Colonic mucosa (tissue), 4 donors: Measurements from ENCODE around the gene ZBBX. TPM values are rescaled to one million over a fixed set of nuclear protein-coding genes. Genes with fewer than 3 reads are reported as not detected.

Experiments
- DNase-seq: peaks from one replicate; pipeline ENCODE4 v3.0.0-alpha.2; 2020
- H3K27ac ChIP-seq: fragments of 200-600 bp; one replicate; pipeline ENCODE4 v1.8.0; 2021
- H3K27me3 ChIP-seq: fragments of 200-600 bp; one replicate; pipeline ENCODE4 v1.8.0; 2021
- H3K36me3 ChIP-seq: fragments of 200-600 bp; one replicate; pipeline ENCODE4 v1.8.0; 2021
- H3K4me1 ChIP-seq: fragments of 200-600 bp; one replicate; pipeline ENCODE4 v1.8.0; 2021; ENCODE audit warnings: mild to moderate bottlenecking
- H3K4me3 ChIP-seq: fragments of 200-600 bp; one replicate; pipeline ENCODE4 v1.8.0; 2021
- H3K9ac ChIP-seq, 2 donors: one replicate each; pipeline ENCODE4 v1.7.0; 2013; ENCODE audit warnings: control low read depth in 2 of 2, low read depth in 2 of 2, low read length in 2 of 2
- H3K9me3 ChIP-seq: fragments of 200-600 bp; one replicate; pipeline ENCODE4 v1.8.0; 2021
- CTCF ChIP-seq: fragments of 200-600 bp; IDR thresholded peaks from one replicate; pipeline ENCODE4 v1.8.0; 2022; ENCODE audit warnings: antibody characterized with exemption, mild to moderate bottlenecking
- intact Hi-C: fragments of 100-400 bp; cut with DNase I; formaldehyde crosslinking; loops from one replicate; pipeline ENCODE4 v1.14.1; 2022
- total RNA-seq, 2 donors: library from RNA; stranded (reverse); fragmentation: NEBNext Ultra II Directional in 1 of 2; extraction: Animal tissue kit (Norgen Biotek cat#: 25700) in 1 of 2; gene quantifications; one replicate each; pipeline ENCODE4 v1.2.1, GENCODE V29; 2021
- donor health status: healthy.
- donor health status: DM: no; HTN: no; CAD: no.
- donor health status: DM: no; HTN: no; CAD: no.

Gene ZBBX
- total RNA-seq, 2 donors from 2014 or later = not detected

- Histone ChIP-seq H3K4me1 (no peaks in the 10 kb centered on the region), H3K27me3 (no peaks in the 10 kb centered on the region), H3K27ac (no peak overlapping the region), H3K9ac (no peak overlapping the region), H3K9me3 (no peaks in the 10 kb centered on the region), H3K4me3 (no peak overlapping the region), H3K36me3 (no peaks in the 10 kb centered on the region)
- TF ChIP-seq CTCF = no peak
- intact Hi-C loops = no loop called here
- DNase-seq = no peak
These were observed 74.7 kb downstream of the ZBBX start for GRCh38 chr3:167305340-167305890.

- Histone ChIP-seq H3K27me3 (no peaks in the 10 kb centered on the region), H3K27ac (no peak overlapping the region), H3K9me3 (no peaks in the 10 kb centered on the region), H3K4me1 (no peaks in the 10 kb centered on the region), H3K36me3 (no peaks in the 10 kb centered on the region), H3K9ac (no peak overlapping the region), H3K4me3 (no peak overlapping the region)
- intact Hi-C loops = no loop called here
- TF ChIP-seq CTCF = no peak
- no peak for DNase-seq
These were observed 76.0 kb downstream of the ZBBX start for GRCh38 chr3:167304077-167304476.

GRCh38 chr3:167302678-167303077 lies 77.4 kb downstream of the ZBBX start:
- intact Hi-C loops = no loop called here
- Histone ChIP-seq H3K4me1 (no peaks in the 10 kb centered on the region), H3K27me3 (no peaks in the 10 kb centered on the region), H3K9me3 (no peaks in the 10 kb centered on the region), H3K9ac (no peak overlapping the region), H3K36me3 (no peaks in the 10 kb centered on the region), H3K4me3 (no peak overlapping the region), H3K27ac (no peak overlapping the region)
- DNase-seq = no peak
- no peak for TF ChIP-seq CTCF

GRCh38 chr3:167300207-167300606 lies 79.9 kb downstream of the ZBBX start:
- no peak overlapping the region for H3K4me3 ChIP-seq
- no peak overlapping the region for H3K27ac ChIP-seq
- no peaks in the 10 kb centered on the region for H3K9me3 ChIP-seq
- no peak for TF ChIP-seq CTCF
- H3K27me3 ChIP-seq = no peaks in the 10 kb centered on the region
- H3K4me1 ChIP-seq = no peaks in the 10 kb centered on the region
- no peak for DNase-seq
- H3K36me3 ChIP-seq = no peaks in the 10 kb centered on the region
- no peak overlapping the region for H3K9ac ChIP-seq
- intact Hi-C loops = no loop called here

GRCh38 chr3:167289435-167289834 lies 90.7 kb downstream of the ZBBX start:
- Histone ChIP-seq H3K36me3 (no peaks in the 10 kb centered on the region), H3K4me3 (no peak overlapping the region), H3K27ac (no peak overlapping the region), H3K9me3 (no peaks in the 10 kb centered on the region), H3K27me3 (no peaks in the 10 kb centered on the region), H3K9ac (no peak overlapping the region), H3K4me1 (no peaks in the 10 kb centered on the region)
- intact Hi-C loops = no loop called here
- DNase-seq = no peak
- TF ChIP-seq CTCF = no peak
